Mesendoderm (in vitro differentiated cells): Measurements from ENCODE around the gene STAT2.

Experiments used
- DNase-seq: peaks from one replicate; pipeline ENCODE4 v3.0.0; 2013
- H2AK5ac ChIP-seq: 2 replicates; pipeline ENCODE4 v1.6.1; 2013; ENCODE audit warnings: low read length, inconsistent platforms
- H2BK120ac ChIP-seq: 2 replicates; pipeline ENCODE4 v1.6.1; 2013; ENCODE audit warnings: low read depth, mild to moderate bottlenecking, low read length, moderate library complexity, mixed read lengths
- H2BK15ac ChIP-seq: replicated peaks from 2 replicates; pipeline ENCODE4 v1.6.1; 2013; ENCODE audit warnings: low read depth, mild to moderate bottlenecking, moderate library complexity
- H2BK5ac ChIP-seq: 2 replicates; pipeline ENCODE4 v1.6.1; 2013; ENCODE audit warnings: low read length, inconsistent platforms
- H3K18ac ChIP-seq: 2 replicates; pipeline ENCODE4 v1.6.1; 2013; ENCODE audit warnings: mild to moderate bottlenecking, low read length, mixed read lengths
- H3K23ac ChIP-seq: one replicate; pipeline ENCODE4 v1.6.1; 2013; ENCODE audit warnings: low read length
- H3K27ac ChIP-seq: 2 replicates; pipeline ENCODE4 v1.5.1; 2013; ENCODE audit warnings: low read depth, mild to moderate bottlenecking, inconsistent platforms, low read length, moderate library complexity
- H3K27me3 ChIP-seq: 2 replicates; pipeline ENCODE4 v1.6.1; 2013; ENCODE audit warnings: low read length, control low read depth, mild to moderate bottlenecking, inconsistent platforms; ENCODE audit not compliant: insufficient read depth, poor library complexity
- H3K36me3 ChIP-seq: 2 replicates; pipeline ENCODE4 v1.6.1; 2013; ENCODE audit warnings: low read length, inconsistent platforms; ENCODE audit not compliant: control insufficient read depth, insufficient read depth
- H3K4ac ChIP-seq: one replicate; pipeline ENCODE4 v1.6.1; 2013; ENCODE audit warnings: low read depth, mild to moderate bottlenecking, low read length, moderate library complexity
- H3K4me1 ChIP-seq: 2 replicates; pipeline ENCODE4 v1.6.1; 2013; ENCODE audit warnings: low read depth, low read length, inconsistent platforms; ENCODE audit not compliant: control insufficient read depth
- H3K4me2 ChIP-seq: 2 replicates; pipeline ENCODE4 v1.6.1; 2013; ENCODE audit warnings: low read length
- H3K4me3 ChIP-seq: 2 replicates; pipeline ENCODE4 v1.5.1; 2013; ENCODE audit warnings: mild to moderate bottlenecking, low read length
- H3K56ac ChIP-seq: one replicate; pipeline ENCODE4 v1.6.1; 2013; ENCODE audit warnings: low read length
- H3K79me1 ChIP-seq: 2 replicates; pipeline ENCODE4 v1.6.1; 2013; ENCODE audit warnings: low read length, inconsistent platforms
- H3K79me2 ChIP-seq: 2 replicates; pipeline ENCODE4 v1.6.1; 2013; ENCODE audit warnings: mild to moderate bottlenecking, low read length; ENCODE audit not compliant: control insufficient read depth, insufficient read depth
- H3K9ac ChIP-seq: 2 replicates; pipeline ENCODE4 v1.6.1; 2013; ENCODE audit warnings: low read length, inconsistent platforms
- H4K5ac ChIP-seq: one replicate; pipeline ENCODE4 v1.6.1; 2013; ENCODE audit warnings: low read length
- H4K8ac ChIP-seq: one replicate; pipeline ENCODE4 v1.6.1; 2013; ENCODE audit warnings: low read depth, mild to moderate bottlenecking, control low read depth, low read length, moderate library complexity
- WGBS: extraction: QIAGEN DNeasy Blood & Tissue Kit; methylation state at CpG from one replicate; pipeline ENCODE4 v1.1.7; 2013; ENCODE audit warnings: low lambda C conversion rate, missing lambda C conversion rate; ENCODE audit not compliant: insufficient coverage; ENCODE audit errors: extremely low coverage; 5-methylcytosine and 5-hydroxymethylcytosine counted together

STAT2 gene

GRCh38 chr12:56321027-56321426 lies 38.9 kb downstream of the STAT2 start:
- H3K4ac ChIP-seq, result no peak overlapping the region
- H3K79me2 ChIP-seq, result no peaks in the 10 kb centered on the region
- no peak overlapping the region for H3K56ac ChIP-seq
- H4K5ac ChIP-seq, result no peak overlapping the region
- H3K27ac ChIP-seq, result no peak overlapping the region
- no peak for DNase-seq
- no peaks in the 10 kb centered on the region for H3K36me3 ChIP-seq
- H3K9ac ChIP-seq, result no peak overlapping the region
- H4K8ac ChIP-seq, result no peak overlapping the region
- H3K4me1 ChIP-seq, result no peaks in the 10 kb centered on the region
- no peak overlapping the region for H2BK120ac ChIP-seq
- no peak overlapping the region for H2BK5ac ChIP-seq
- H3K4me2 ChIP-seq, result no peak overlapping the region
- H2AK5ac ChIP-seq, result no peak overlapping the region
- no peak overlapping the region for H2BK15ac ChIP-seq
- H3K18ac ChIP-seq, result no peak overlapping the region
- WGBS, result no CpG with 5 or more reads among the region's 2 CpGs
- H3K27me3 ChIP-seq, result no peaks in the 10 kb centered on the region
- H3K23ac ChIP-seq, result no peak overlapping the region
- H3K4me3 ChIP-seq, result no peak overlapping the region
- no peaks in the 10 kb centered on the region for H3K79me1 ChIP-seq

- H3K4me2 ChIP-seq, result no peak overlapping the region
- no peak overlapping the region for H2BK15ac ChIP-seq
- no peak overlapping the region for H2BK5ac ChIP-seq
- H4K5ac ChIP-seq, result no peak overlapping the region
- H3K4ac ChIP-seq, result no peak overlapping the region
- H4K8ac ChIP-seq, result no peak overlapping the region
- no peaks in the 10 kb centered on the region for H3K36me3 ChIP-seq
- WGBS, result no CpG with 5 or more reads among the region's 3 CpGs
- no peaks in the 10 kb centered on the region for H3K4me1 ChIP-seq
- no peak overlapping the region for H3K18ac ChIP-seq
- no peak overlapping the region for H2BK120ac ChIP-seq
- no peak overlapping the region for H3K4me3 ChIP-seq
- no peak overlapping the region for H2AK5ac ChIP-seq
- no peak overlapping the region for H3K23ac ChIP-seq
- H3K79me2 ChIP-seq, result peaks cover 13% of the 10 kb centered on the region
- H3K9ac ChIP-seq, result no peak overlapping the region
- no peak overlapping the region for H3K27ac ChIP-seq
- H3K79me1 ChIP-seq, result peaks cover 4% of the 10 kb centered on the region
- H3K27me3 ChIP-seq, result no peaks in the 10 kb centered on the region
- DNase-seq, result no peak
- no peak overlapping the region for H3K56ac ChIP-seq
Measured at GRCh38 chr12:56317675-56318074, 42.2 kb downstream of the STAT2 start.

GRCh38 chr12:56315622-56316473 lies 44.1 kb downstream of the STAT2 start, which contains the start of gene CNPY2:
CNPY2 (minus strand) TSS chr12:56315988; CDS start chr12:56315217, 771 bp downstream.
- no peaks in the 10 kb centered on the region for H3K36me3 ChIP-seq
- peaks cover 13% of the 10 kb centered on the region for H3K79me2 ChIP-seq
- peaks cover 4% of the 10 kb centered on the region for H3K79me1 ChIP-seq
- no peaks in the 10 kb centered on the region for H3K4me1 ChIP-seq
- peak within 1 kb of the TSS; percentile 83 for H3K9ac ChIP-seq
- H3K56ac ChIP-seq, result peak within 1 kb of the TSS; percentile 93
- no peak within 1 kb of the TSS for H4K5ac ChIP-seq
- H4K8ac ChIP-seq, result peak within 1 kb of the TSS; percentile 31
- H3K23ac ChIP-seq, result peak within 1 kb of the TSS; percentile 70
- H3K27me3 ChIP-seq, result no peaks in the 10 kb centered on the region
- H2BK15ac ChIP-seq, result no peak within 1 kb of the TSS
- DNase-seq, result peak; percentile 100
- H3K27ac ChIP-seq, result peak within 1 kb of the TSS; percentile 91
- WGBS, result no CpG with 5 or more reads among the region's 62 CpGs
- peak within 1 kb of the TSS; percentile 73 for H3K18ac ChIP-seq
- peak within 1 kb of the TSS; percentile 77 for H3K4ac ChIP-seq
- peak within 1 kb of the TSS; percentile 64 for H3K4me3 ChIP-seq
- peak within 1 kb of the TSS; percentile 70 for H3K4me2 ChIP-seq
- peak within 1 kb of the TSS; percentile 7 for H2BK5ac ChIP-seq
- peak within 1 kb of the TSS; percentile 3 for H2AK5ac ChIP-seq
- no peak within 1 kb of the TSS for H2BK120ac ChIP-seq

- Histone ChIP-seq H4K5ac (no peak overlapping the region), H3K4ac (peak overlapping the region; percentile 77), H2AK5ac (peak overlapping the region; percentile 3), H3K4me2 (peak overlapping the region; percentile 42), H3K9ac (peak overlapping the region; percentile 83), H3K4me1 (no peaks in the 10 kb centered on the region), H3K27ac (no peak overlapping the region), H3K56ac (peak overlapping the region; percentile 93), H3K27me3 (no peaks in the 10 kb centered on the region), H3K18ac (peak overlapping the region; percentile 73), H2BK5ac (peak overlapping the region; percentile 7), H2BK15ac (no peak overlapping the region), H3K23ac (peak overlapping the region; percentile 70), H3K79me2 (peaks cover 13% of the 10 kb centered on the region), H3K79me1 (peaks cover 4% of the 10 kb centered on the region), H3K4me3 (peak overlapping the region; percentile 64), H2BK120ac (no peak overlapping the region), H3K36me3 (peaks cover 3% of the 10 kb centered on the region), H4K8ac (no peak overlapping the region)
- no CpG with 5 or more reads among the region's 11 CpGs for WGBS
- DNase-seq, result peak; percentile 48
Measured at GRCh38 chr12:56315249-56315621, 44.7 kb downstream of the STAT2 start.

GRCh38 chr12:56311003-56311402 lies 48.9 kb downstream of the STAT2 start:
- Histone ChIP-seq H3K9ac (no peak overlapping the region), H3K36me3 (peaks cover 3% of the 10 kb centered on the region), H3K18ac (no peak overlapping the region), H2AK5ac (no peak overlapping the region), H3K79me1 (peaks cover 4% of the 10 kb centered on the region), H3K27me3 (no peaks in the 10 kb centered on the region), H3K56ac (no peak overlapping the region), H3K4me3 (no peak overlapping the region), H3K79me2 (peaks cover 13% of the 10 kb centered on the region), H3K4me2 (no peak overlapping the region), H2BK120ac (no peak overlapping the region), H3K23ac (no peak overlapping the region), H4K5ac (no peak overlapping the region), H3K4me1 (no peaks in the 10 kb centered on the region), H2BK5ac (no peak overlapping the region), H2BK15ac (no peak overlapping the region), H3K27ac (no peak overlapping the region), H3K4ac (no peak overlapping the region), H4K8ac (no peak overlapping the region)
- WGBS, result no CpG with 5 or more reads among the region's 12 CpGs
- DNase-seq, result no peak
